Prostate gland (tissue), 2 donors: Measurements from ENCODE around the gene CCDC63.

Experiments used
- CTCF ChIP-seq, 4 experiments: fragments of 200-600 bp in 2 of 4; fragments of 450-650 bp in 2 of 4; sonication (generic) in 2 of 4; IDR thresholded peaks; 1 replicate in 3 of 4; 2 replicates in 1 of 4; pipeline ENCODE4 v1.5.1; 2016 to 2019; ENCODE audit warnings: antibody characterized with exemption in 4 of 4, mild to moderate bottlenecking in 2 of 4, moderate library complexity in 2 of 4
- POLR2A ChIP-seq: fragments of 450-650 bp; IDR thresholded peaks from one replicate; pipeline ENCODE4 v1.6.1; 2016; ENCODE audit warnings: antibody characterized with exemption, mild to moderate bottlenecking

GRCh38 chr12:110921262-110921661 lies 74.5 kb downstream of the CCDC63 start:
- no peak for TF ChIP-seq CTCF (IDR thresholded peaks at IDR 0.05)
- no peak for TF ChIP-seq POLR2A
